Esophagus squamous epithelium (tissue), 5 donors: ENCODE data around the gene IRX5. TPM values are rescaled to one million over a fixed set of nuclear protein-coding genes. Genes with fewer than 3 reads are reported as not detected.

ENCODE experiments used
- DNase-seq: peaks from one replicate; lab custom pipeline; 2025; lab: John Stamatoyannopoulos, UW
- H3K27ac ChIP-seq, 4 donors: fragments of 200-600 bp; sonication (generic); one replicate each; pipeline ENCODE4 v1.5.1; 2016 to 2019; ENCODE audit warnings: mild to moderate bottlenecking in 1 of 4
- H3K27me3 ChIP-seq, 4 donors: fragments of 200-600 bp; sonication (generic); 1 replicate in 3 of 4; 2 replicates in 1 of 4; pipeline versions ENCODE4 v1.5.1 to v1.6.0; 2017 to 2021; ENCODE audit warnings: antibody characterized with exemption in 1 of 4
- H3K36me3 ChIP-seq, 3 donors: fragments of 200-600 bp; sonication (generic); one replicate each; pipeline ENCODE4 v1.5.1; 2016 to 2019
- H3K4me1 ChIP-seq, 3 donors: fragments of 200-600 bp; sonication (generic); one replicate each; pipeline ENCODE4 v1.5.1; 2017 to 2019
- H3K4me3 ChIP-seq, 4 donors: fragments of 200-600 bp; sonication (generic); 1 replicate in 3 of 4; 2 replicates in 1 of 4; pipeline ENCODE4 v1.5.1; 2016 to 2019; ENCODE audit warnings: mild to moderate bottlenecking in 2 of 4, moderate library complexity in 1 of 4
- H3K9me3 ChIP-seq, 3 donors: fragments of 200-600 bp; sonication (generic); one replicate each; pipeline ENCODE4 v1.5.1; 2016 to 2019
- POLR2A ChIP-seq, 4 donors: fragments of 450-650 bp; IDR thresholded peaks; one replicate each; pipeline ENCODE4 v1.6.1; 2017; ENCODE audit warnings: antibody characterized with exemption in 4 of 4, mild to moderate bottlenecking in 4 of 4, moderate library complexity in 3 of 4
- WGBS, 2 donors: methylation state at CpG; one replicate each; pipeline ENCODE4 v1.1.5; 2018; 5-methylcytosine and 5-hydroxymethylcytosine counted together
- intact Hi-C: fragments of 100-400 bp; cut with DNase I; formaldehyde crosslinking; loops from one replicate; pipeline ENCODE4 v1.15.0; 2022
- total RNA-seq, 4 donors: library from RNA; depleted of rRNA; stranded (reverse); fragments of >200 nt; gene quantifications; one replicate each; pipeline ENCODE4 v1.1.0, GENCODE V29; 2016
- TF ChIP-seq, protein P1 (sequence below), 6 experiments: fragments of 450-650 bp in 4 of 6; fragments of 200-600 bp in 2 of 6; sonication (generic) in 2 of 6; IDR thresholded peaks; one replicate each; pipeline ENCODE4 v1.5.1; 2016 to 2019; ENCODE audit warnings: antibody characterized with exemption in 6 of 6, mild to moderate bottlenecking in 4 of 6, moderate library complexity in 4 of 6
- donor health status: DM: yes; HTN: yes; CAD: no.

IRX5 gene
- total RNA-seq, 4 donors from 2014 or later, result 11.9 to 23.5 (median 14.0) TPM

DNA sequence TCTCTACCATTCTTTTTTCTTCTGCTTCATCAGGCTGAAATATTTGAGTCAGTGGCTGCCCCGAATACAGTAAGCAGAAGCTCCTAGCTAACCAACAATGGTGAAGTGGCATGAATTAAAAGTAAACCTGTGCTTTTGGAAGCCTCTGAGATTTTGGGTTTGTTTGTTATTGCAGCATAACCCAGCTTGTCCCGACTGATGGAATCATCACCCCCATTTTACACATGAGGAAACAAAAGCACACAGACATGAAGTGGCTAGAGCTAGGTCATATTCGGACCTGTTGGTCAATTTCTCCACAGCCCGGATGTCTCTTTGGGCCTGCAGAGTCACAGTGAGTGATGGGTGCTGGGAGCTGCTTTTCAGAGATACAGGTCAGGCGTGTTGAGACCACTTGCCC lies 39.4 kb downstream of the IRX5 start:
- WGBS, 2 donors, result 80 to 91% methylated on average over 5 of the region's 5 CpGs
- no peak for DNase-seq
- Histone ChIP-seq H3K27me3 (no peaks in the 10 kb centered on the region), H3K27ac (no peak overlapping the region), H3K36me3 (no peaks in the 10 kb centered on the region), H3K4me3 (no peak overlapping the region), H3K4me1 (no peaks in the 10 kb centered on the region), H3K9me3 (no peaks in the 10 kb centered on the region)
- intact Hi-C loops, result no loop called here
- no peak for TF ChIP-seq POLR2A (IDR thresholded peaks at IDR 0.05)
- TF ChIP-seq, protein P1, sequence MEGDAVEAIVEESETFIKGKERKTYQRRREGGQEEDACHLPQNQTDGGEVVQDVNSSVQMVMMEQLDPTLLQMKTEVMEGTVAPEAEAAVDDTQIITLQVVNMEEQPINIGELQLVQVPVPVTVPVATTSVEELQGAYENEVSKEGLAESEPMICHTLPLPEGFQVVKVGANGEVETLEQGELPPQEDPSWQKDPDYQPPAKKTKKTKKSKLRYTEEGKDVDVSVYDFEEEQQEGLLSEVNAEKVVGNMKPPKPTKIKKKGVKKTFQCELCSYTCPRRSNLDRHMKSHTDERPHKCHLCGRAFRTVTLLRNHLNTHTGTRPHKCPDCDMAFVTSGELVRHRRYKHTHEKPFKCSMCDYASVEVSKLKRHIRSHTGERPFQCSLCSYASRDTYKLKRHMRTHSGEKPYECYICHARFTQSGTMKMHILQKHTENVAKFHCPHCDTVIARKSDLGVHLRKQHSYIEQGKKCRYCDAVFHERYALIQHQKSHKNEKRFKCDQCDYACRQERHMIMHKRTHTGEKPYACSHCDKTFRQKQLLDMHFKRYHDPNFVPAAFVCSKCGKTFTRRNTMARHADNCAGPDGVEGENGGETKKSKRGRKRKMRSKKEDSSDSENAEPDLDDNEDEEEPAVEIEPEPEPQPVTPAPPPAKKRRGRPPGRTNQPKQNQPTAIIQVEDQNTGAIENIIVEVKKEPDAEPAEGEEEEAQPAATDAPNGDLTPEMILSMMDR (IDR thresholded peaks at IDR 0.05), result no peak

DNA sequence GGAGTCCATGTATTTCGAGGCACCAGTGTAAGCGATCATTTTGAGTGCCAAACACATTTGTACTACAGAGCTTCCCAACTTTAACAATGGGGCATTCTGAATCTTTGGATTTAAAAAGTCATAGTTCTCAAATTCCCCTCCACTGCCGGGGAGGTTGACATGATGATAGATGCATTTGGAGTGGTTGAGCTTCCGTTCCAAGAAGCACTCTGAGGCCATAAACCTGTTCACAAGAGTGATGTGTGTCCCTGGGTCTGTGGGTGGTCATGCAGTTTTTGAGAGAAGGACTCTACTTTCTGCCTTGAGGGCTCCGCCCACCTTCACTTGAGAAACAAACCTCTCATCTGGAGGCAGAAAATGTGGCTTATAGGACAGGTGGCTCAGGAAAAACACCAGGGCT lies 43.7 kb downstream of the IRX5 start:
- Histone ChIP-seq H3K4me1 (no peaks in the 10 kb centered on the region), H3K36me3 (no peaks in the 10 kb centered on the region), H3K27me3 (peaks cover 0 to 6% (median 0%) of the 10 kb centered on the region in 4 donors), H3K4me3 (no peak overlapping the region), H3K9me3 (no peaks in the 10 kb centered on the region), H3K27ac (no peak overlapping the region)
- 40 to 43% methylated on average over 4 of the region's 5 CpGs for WGBS, 2 donors
- no peak for DNase-seq
- intact Hi-C loops, result no loop called here
- TF ChIP-seq, protein P1 (IDR thresholded peaks at IDR 0.05), result no peak
- no peak for TF ChIP-seq POLR2A (IDR thresholded peaks at IDR 0.05)

- no peak overlapping the region for H3K4me3 ChIP-seq
- 90 to 91% methylated on average over 12 to 13 of the region's 13 CpGs for WGBS, 2 donors
- intact Hi-C loops, result no loop called here
- TF ChIP-seq POLR2A (IDR thresholded peaks at IDR 0.05), result no peak
- TF ChIP-seq, protein P1 (IDR thresholded peaks at IDR 0.05), result no peak
- H3K36me3 ChIP-seq, result no peaks in the 10 kb centered on the region
- H3K27ac ChIP-seq, result no peak overlapping the region
- no peaks in the 10 kb centered on the region for H3K4me1 ChIP-seq
- DNase-seq, result no peak
- no peaks in the 10 kb centered on the region for H3K9me3 ChIP-seq
- H3K27me3 ChIP-seq, result peaks cover 0 to 6% (median 0%) of the 10 kb centered on the region in 4 donors
Measured at GRCh38 chr16:54976651-54977200, 46.1 kb downstream of the IRX5 start.

GRCh38 chr16:54977211-54977610 lies 46.5 kb downstream of the IRX5 start:
- intact Hi-C loops, result no loop called here
- Histone ChIP-seq H3K27ac (no peak overlapping the region), H3K4me3 (no peak overlapping the region), H3K4me1 (no peaks in the 10 kb centered on the region), H3K27me3 (peaks cover 0 to 6% (median 0%) of the 10 kb centered on the region in 4 donors), H3K36me3 (no peaks in the 10 kb centered on the region), H3K9me3 (no peaks in the 10 kb centered on the region)
- TF ChIP-seq, protein P1 (IDR thresholded peaks at IDR 0.05), result no peak
- no peak for TF ChIP-seq POLR2A (IDR thresholded peaks at IDR 0.05)
- no peak for DNase-seq
- 44 to 50% methylated on average over 1 to 2 of the region's 4 CpGs for WGBS, 2 donors

- H3K36me3 ChIP-seq, result no peaks in the 10 kb centered on the region
- H3K9me3 ChIP-seq, result no peaks in the 10 kb centered on the region
- intact Hi-C loops, result no loop called here
- peaks cover 0 to 6% (median 0%) of the 10 kb centered on the region in 4 donors for H3K27me3 ChIP-seq
- WGBS, 2 donors, result 55 to 71% methylated on average over 2 to 5 of the region's 5 CpGs
- DNase-seq, result no peak
- H3K4me3 ChIP-seq, result no peak overlapping the region
- TF ChIP-seq POLR2A (IDR thresholded peaks at IDR 0.05), result no peak
- TF ChIP-seq, protein P1 (IDR thresholded peaks at IDR 0.05), result no peak
- no peaks in the 10 kb centered on the region for H3K4me1 ChIP-seq
- no peak overlapping the region for H3K27ac ChIP-seq
Measured at GRCh38 chr16:54980821-54981220, 50.2 kb downstream of the IRX5 start.
